Trophoblast cell (in vitro differentiated cells and primary cell): ENCODE measurements around the gene RBM12.

Experiments used
- DNase-seq, 2 donors: peaks; one replicate each; pipeline ENCODE4 v3.0.0-alpha.2; 2016
- H2AFZ ChIP-seq: 2 replicates; pipeline ENCODE4 v1.6.1; 2013; ENCODE audit warnings: low read length, moderate library complexity, mild to moderate bottlenecking; ENCODE audit not compliant: insufficient read depth, poor library complexity
- H2AK5ac ChIP-seq: 2 replicates; pipeline ENCODE4 v1.6.1; 2013; ENCODE audit warnings: mild to moderate bottlenecking, low read length
- H2BK120ac ChIP-seq: 2 replicates; pipeline ENCODE4 v1.6.1; 2013; ENCODE audit warnings: low read length, mild to moderate bottlenecking, moderate library complexity; ENCODE audit not compliant: insufficient read depth, poor library complexity
- H2BK12ac ChIP-seq: 2 replicates; pipeline ENCODE4 v1.6.1; 2013; ENCODE audit warnings: mild to moderate bottlenecking, low read length, moderate library complexity
- H2BK5ac ChIP-seq: 2 replicates; pipeline ENCODE4 v1.6.1; 2013; ENCODE audit warnings: low read length, low read depth, moderate library complexity, mild to moderate bottlenecking; ENCODE audit not compliant: poor library complexity
- H3K14ac ChIP-seq: 2 replicates; pipeline ENCODE4 v1.6.1; 2013; ENCODE audit warnings: mild to moderate bottlenecking, low read length
- H3K18ac ChIP-seq: 2 replicates; pipeline ENCODE4 v1.6.1; 2013; ENCODE audit warnings: mild to moderate bottlenecking, low read length
- H3K23ac ChIP-seq: 2 replicates; pipeline ENCODE4 v1.6.1; 2013; ENCODE audit warnings: low read length
- H3K27ac ChIP-seq: 2 replicates; pipeline ENCODE4 v1.5.1; 2013; ENCODE audit warnings: low read depth, mild to moderate bottlenecking, inconsistent platforms, low read length, moderate library complexity
- H3K27me3 ChIP-seq: 2 replicates; pipeline ENCODE4 v1.6.1; 2013; ENCODE audit warnings: inconsistent platforms, mild to moderate bottlenecking, low read length, moderate library complexity; ENCODE audit not compliant: insufficient read depth
- H3K36me3 ChIP-seq, 2 experiments: 1 replicate in 1 of 2; 2 replicates in 1 of 2; pipeline ENCODE4 v1.6.1; 2013; ENCODE audit warnings: low read length in 2 of 2, mild to moderate bottlenecking in 2 of 2, moderate library complexity in 1 of 2; ENCODE audit not compliant: insufficient read depth in 2 of 2, control insufficient read depth in 1 of 2
- H3K4ac ChIP-seq: 2 replicates; pipeline ENCODE4 v1.6.1; 2013; ENCODE audit warnings: low read depth, mild to moderate bottlenecking, low read length, moderate library complexity
- H3K4me1 ChIP-seq, 2 experiments: 1 replicate in 1 of 2; 2 replicates in 1 of 2; pipeline ENCODE4 v1.6.1; 2013; ENCODE audit warnings: low read length in 2 of 2, mild to moderate bottlenecking in 2 of 2, moderate library complexity in 1 of 2; ENCODE audit not compliant: insufficient read depth in 2 of 2, control insufficient read depth in 1 of 2
- H3K4me2 ChIP-seq: 2 replicates; pipeline ENCODE4 v1.6.1; 2013; ENCODE audit warnings: inconsistent platforms, mild to moderate bottlenecking, low read length, moderate library complexity
- H3K4me3 ChIP-seq: 2 replicates; pipeline ENCODE4 v1.5.1; 2013; ENCODE audit warnings: mild to moderate bottlenecking, low read depth, low read length, inconsistent platforms
- H3K79me1 ChIP-seq: one replicate; pipeline ENCODE4 v1.6.1; 2013; ENCODE audit warnings: low read length
- H3K79me2 ChIP-seq: 2 replicates; pipeline ENCODE4 v1.6.1; 2013; ENCODE audit warnings: low read length, mild to moderate bottlenecking; ENCODE audit not compliant: control insufficient read depth, insufficient read depth, poor library complexity
- H3K9ac ChIP-seq: 2 replicates; pipeline ENCODE4 v1.6.1; 2013; ENCODE audit warnings: mild to moderate bottlenecking, low read length
- H3K9me3 ChIP-seq: 2 replicates; pipeline ENCODE4 v1.6.1; 2013; ENCODE audit warnings: low read depth, mild to moderate bottlenecking, control low read depth, inconsistent platforms, low read length; ENCODE audit not compliant: insufficient read depth
- H4K12ac ChIP-seq: 2 replicates; pipeline ENCODE4 v1.6.1; 2013; ENCODE audit warnings: low read depth, mild to moderate bottlenecking, low read length, moderate library complexity
- H4K8ac ChIP-seq: 2 replicates; pipeline ENCODE4 v1.6.1; 2013; ENCODE audit warnings: low read depth, mild to moderate bottlenecking, low read length, moderate library complexity
- H4K91ac ChIP-seq: one replicate; pipeline ENCODE4 v1.6.1; 2013; ENCODE audit warnings: low read depth, mild to moderate bottlenecking, low read length, moderate library complexity
- WGBS: extraction: QIAGEN DNeasy Blood & Tissue Kit; methylation state at CpG from one replicate; pipeline ENCODE4 v1.1.7; 2013; ENCODE audit warnings: missing lambda C conversion rate; ENCODE audit not compliant: insufficient read length, insufficient coverage; ENCODE audit errors: extremely low coverage; 5-methylcytosine and 5-hydroxymethylcytosine counted together

The RBM12 gene

DNA sequence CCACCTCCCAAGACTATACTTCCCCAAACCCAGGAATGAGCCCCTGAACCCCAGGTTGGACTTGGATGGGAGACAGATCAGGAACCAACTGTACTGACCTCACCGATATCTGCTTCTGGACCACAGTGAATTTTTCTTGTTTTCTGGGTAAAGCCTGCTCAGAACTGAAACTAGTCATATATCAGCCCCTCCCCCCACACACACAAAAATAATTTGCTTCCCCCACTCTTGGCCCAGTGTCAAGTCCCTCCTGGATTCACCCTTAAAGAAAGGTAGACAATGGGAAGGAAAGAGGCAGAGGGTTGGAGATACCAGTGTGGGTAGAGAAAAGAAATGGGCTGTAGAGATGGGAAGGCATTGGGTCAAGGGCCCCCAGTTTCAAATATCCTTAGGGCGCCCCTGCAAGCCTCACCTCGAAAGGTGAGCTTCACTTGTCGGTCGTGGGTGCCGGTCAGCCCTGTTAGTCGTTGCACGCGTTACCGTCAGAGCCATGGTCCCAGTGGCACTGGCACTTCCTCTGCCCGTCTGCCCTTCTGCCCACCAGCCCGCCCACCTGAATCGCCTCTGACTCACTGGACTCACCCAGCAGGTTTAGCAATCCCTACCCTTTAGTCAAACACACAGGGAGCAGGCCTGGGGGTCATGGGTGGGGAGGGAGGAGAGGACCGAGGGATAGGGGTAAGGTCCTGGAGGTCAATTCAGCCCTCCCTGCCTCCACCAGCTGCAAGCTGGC, 57.5 kb downstream of the RBM12 start:
- no peak overlapping the region for H2BK12ac ChIP-seq
- H2AFZ ChIP-seq, result no peak overlapping the region
- H3K4ac ChIP-seq, result no peak overlapping the region
- no peak overlapping the region for H4K12ac ChIP-seq
- H2BK120ac ChIP-seq, result peak overlapping the region; percentile 13
- no peak overlapping the region for H2BK5ac ChIP-seq
- no peak overlapping the region for H4K91ac ChIP-seq
- no peak overlapping the region for H3K4me2 ChIP-seq
- H3K27ac ChIP-seq, result no peak overlapping the region
- H3K23ac ChIP-seq, result no peak overlapping the region
- H3K9ac ChIP-seq, result no peak overlapping the region
- no peaks in the 10 kb centered on the region for H3K79me1 ChIP-seq
- H3K27me3 ChIP-seq, result peaks cover 3% of the 10 kb centered on the region
- H3K18ac ChIP-seq, result no peak overlapping the region
- H3K36me3 ChIP-seq, result no peaks in the 10 kb centered on the region
- no peaks in the 10 kb centered on the region for H3K79me2 ChIP-seq
- H3K9me3 ChIP-seq, result peaks cover 5% of the 10 kb centered on the region
- WGBS, result no CpG with 5 or more reads among the region's 14 CpGs
- peaks cover 3 to 10% of the 10 kb centered on the region in 2 experiments for H3K4me1 ChIP-seq
- H2AK5ac ChIP-seq, result no peak overlapping the region
- H3K4me3 ChIP-seq, result no peak overlapping the region
- no peak overlapping the region for H4K8ac ChIP-seq
- peak; percentile 84 to 91 for DNase-seq
- H3K14ac ChIP-seq, result peak overlapping the region; percentile 35

DNA sequence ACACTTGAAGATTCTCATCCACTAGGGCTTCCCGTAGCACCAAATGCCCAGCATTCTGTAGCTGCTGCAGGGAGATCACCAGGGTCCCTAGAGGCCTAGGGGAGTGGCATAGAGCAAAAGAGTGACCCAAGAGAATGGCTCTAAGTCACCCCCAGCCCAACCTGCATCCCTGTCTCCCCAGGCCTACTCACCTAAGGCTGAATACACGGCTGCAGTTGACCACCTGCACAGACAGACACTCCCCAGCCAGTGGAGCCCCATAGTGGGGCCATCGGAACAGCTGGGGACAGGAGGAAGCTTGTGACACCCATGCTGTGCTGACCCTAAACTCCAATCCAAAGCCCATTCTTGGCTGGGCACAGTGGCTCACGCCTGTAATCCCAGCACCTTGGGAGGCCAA, 58.6 kb downstream of the RBM12 start:
- Histone ChIP-seq H3K4me2 (no peak overlapping the region), H3K4ac (no peak overlapping the region)

DNA sequence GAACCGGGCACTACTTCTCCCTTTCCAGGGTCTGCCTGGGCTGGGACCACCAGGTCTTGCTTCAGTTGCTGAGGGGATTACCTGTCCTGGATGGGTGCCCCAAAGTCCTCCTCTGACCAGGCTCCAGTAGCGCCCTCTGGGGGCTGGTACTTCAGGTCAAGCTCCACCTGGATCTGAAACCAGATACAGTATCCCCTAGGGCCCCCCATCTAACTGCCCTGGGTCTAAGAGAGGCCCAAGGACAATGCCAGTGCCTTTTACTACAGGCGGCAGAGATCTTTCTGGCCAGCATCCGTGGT, 60.3 kb downstream of the RBM12 start:
- Histone ChIP-seq H3K79me1 (no peaks in the 10 kb centered on the region), H3K79me2 (no peaks in the 10 kb centered on the region), H3K27ac (no peak overlapping the region), H2BK120ac (no peak overlapping the region), H4K12ac (no peak overlapping the region), H4K91ac (no peak overlapping the region), H3K9ac (no peak overlapping the region), H4K8ac (no peak overlapping the region), H3K9me3 (peaks cover 5% of the 10 kb centered on the region), H3K14ac (no peak overlapping the region), H3K4me3 (no peak overlapping the region), H2BK12ac (no peak overlapping the region), H2AFZ (no peak overlapping the region), H3K23ac (no peak overlapping the region), H3K4me1 (peaks cover 14 to 19% of the 10 kb centered on the region in 2 experiments), H3K4me2 (no peak overlapping the region), H3K4ac (no peak overlapping the region), H3K18ac (no peak overlapping the region), H3K36me3 (no peaks in the 10 kb centered on the region), H3K27me3 (peaks cover 25% of the 10 kb centered on the region), H2AK5ac (no peak overlapping the region), H2BK5ac (no peak overlapping the region)
- DNase-seq, result no peak
- WGBS, result no CpG with 5 or more reads among the region's 4 CpGs

More for the DNA sequence above, 58.6 kb downstream of the RBM12 start:
- Histone ChIP-seq H3K79me2 (no peaks in the 10 kb centered on the region), H4K8ac (peak overlapping the region; percentile 13), H2BK5ac (no peak overlapping the region), H3K9ac (no peak overlapping the region), H3K9me3 (peaks cover 5% of the 10 kb centered on the region), H3K4me3 (no peak overlapping the region), H2BK12ac (no peak overlapping the region), H2AK5ac (no peak overlapping the region), H3K36me3 (no peaks in the 10 kb centered on the region), H2AFZ (no peak overlapping the region), H3K18ac (no peak overlapping the region), H3K79me1 (no peaks in the 10 kb centered on the region), H4K91ac (peak overlapping the region; percentile 48), H4K12ac (no peak overlapping the region), H3K14ac (no peak overlapping the region), H3K27ac (no peak overlapping the region), H2BK120ac (peak overlapping the region; percentile 47), H3K4me1 (peaks cover 11 to 17% of the 10 kb centered on the region in 2 experiments), H3K23ac (no peak overlapping the region), H3K27me3 (peaks cover 13% of the 10 kb centered on the region)
- no peak for DNase-seq
- no CpG with 5 or more reads among the region's 4 CpGs for WGBS

DNA sequence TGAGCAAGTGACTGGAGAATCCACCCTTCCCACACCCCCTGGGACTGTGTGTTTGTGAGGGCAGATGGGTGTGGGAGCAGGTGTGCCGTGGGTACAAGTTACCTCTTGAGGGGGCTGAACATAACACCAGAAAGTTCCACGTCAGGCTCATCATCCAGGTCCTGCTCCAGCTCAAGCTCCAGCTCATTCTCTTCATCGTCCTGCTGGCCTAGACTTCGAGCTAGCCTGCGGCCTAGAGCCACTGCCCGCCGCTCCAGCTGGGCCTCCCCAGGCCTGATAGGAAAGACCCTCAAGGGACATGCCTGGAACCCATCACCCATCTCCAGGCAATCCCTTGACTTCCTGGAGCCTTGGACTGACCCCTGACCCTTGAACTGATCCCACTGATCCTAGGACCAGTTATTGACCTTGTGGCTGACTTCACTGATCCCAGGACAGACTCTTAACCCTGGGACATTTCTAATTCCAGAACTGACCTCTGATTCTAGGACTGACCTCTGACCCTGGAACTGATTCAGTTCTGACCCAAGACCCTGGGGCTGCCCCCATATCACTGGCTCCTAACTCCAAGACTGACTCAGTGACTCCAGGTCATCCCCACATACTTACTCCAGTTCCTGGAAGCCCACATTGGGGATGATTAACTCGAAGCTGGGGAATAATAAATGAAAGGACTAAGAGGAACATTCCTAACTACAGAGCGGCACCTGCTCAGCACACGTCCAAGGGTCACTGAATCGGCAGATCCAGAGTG, 60.8 kb downstream of the RBM12 start:
- no peak overlapping the region for H2AFZ ChIP-seq
- no peak overlapping the region for H2BK12ac ChIP-seq
- no peak overlapping the region for H3K9ac ChIP-seq
- no peak overlapping the region for H3K14ac ChIP-seq
- H2AK5ac ChIP-seq, result no peak overlapping the region
- no peaks in the 10 kb centered on the region for H3K79me2 ChIP-seq
- H3K9me3 ChIP-seq, result peaks cover 5% of the 10 kb centered on the region
- H4K8ac ChIP-seq, result no peak overlapping the region
- H2BK5ac ChIP-seq, result no peak overlapping the region
- H2BK120ac ChIP-seq, result no peak overlapping the region
- no CpG with 5 or more reads among the region's 11 CpGs for WGBS
- no peak overlapping the region for H3K23ac ChIP-seq
- no peak overlapping the region for H3K4ac ChIP-seq
- no peak overlapping the region for H4K91ac ChIP-seq
- no peak for DNase-seq
- no peak overlapping the region for H3K4me3 ChIP-seq
- peaks cover 25% of the 10 kb centered on the region for H3K27me3 ChIP-seq
- H3K4me2 ChIP-seq, result no peak overlapping the region
- no peak overlapping the region for H3K27ac ChIP-seq
- H3K79me1 ChIP-seq, result no peaks in the 10 kb centered on the region
- no peaks in the 10 kb centered on the region for H3K36me3 ChIP-seq
- no peak overlapping the region for H3K18ac ChIP-seq
- H4K12ac ChIP-seq, result no peak overlapping the region
- peaks cover 14 to 19% of the 10 kb centered on the region in 2 experiments for H3K4me1 ChIP-seq
